ENCODE results near the gene SHCBP1. TPM values are rescaled to one million over a fixed set of nuclear protein-coding genes. Genes with fewer than 3 reads are reported as not detected.
A peak's percentile ranks its signal among the peaks of the same experiment; 100 is the strongest.

The SHCBP1 gene
- total RNA-seq, 8 experiments from 2014 or later: 0.05 to 17.1 (median 1.3) TPM

GRCh38 chr16:46591257-46591656 lies 29.9 kb downstream of the SHCBP1 start:
- no peak for ATAC-seq (replicated peaks in 6 of 8)
- Histone ChIP-seq H3K4me1 (replicated peaks in 1 of 2) (no peaks in the 10 kb centered on the region), H3K27ac (no peak overlapping the region), H3K4me3 (no peak overlapping the region)
- in situ Hi-C loops (cut with MboI; ENCODE audit: low pct_unique_long_range_greater_than_20kb in 2 of 9, low sequenced_read_pairs in 9 of 9, unreplicated experiment in 9 of 9): no loop called here
- WGBS, 10 experiments: 83% methylated on average over 1 of the region's 1 CpG; no CpG with 5 or more reads in 9 of the 10 experiments

GRCh38 chr16:46586011-46586577 lies 35.1 kb downstream of the SHCBP1 start:
- Histone ChIP-seq H3K4me3 (no peak overlapping the region), H3K4me1 (replicated peaks in 1 of 2) (no peaks in the 10 kb centered on the region), H3K27ac (no peak overlapping the region)
- ATAC-seq (replicated peaks in 6 of 8): no peak
- in situ Hi-C loops (cut with MboI; ENCODE audit: low pct_unique_long_range_greater_than_20kb in 2 of 9, low sequenced_read_pairs in 9 of 9, unreplicated experiment in 9 of 9): no loop called here

- Histone ChIP-seq H3K4me3 (no peak overlapping the region), H3K4me1 (replicated peaks in 1 of 2) (no peaks in the 10 kb centered on the region), H3K27ac (no peak overlapping the region)
- ATAC-seq (replicated peaks in 6 of 8): no peak
- WGBS, 10 experiments: 40 to 100% (median 100%) methylated on average over 1 to 2 of the region's 2 CpGs; no CpG with 5 or more reads in 5 of the 10 experiments
- in situ Hi-C loops (cut with MboI; ENCODE audit: low pct_unique_long_range_greater_than_20kb in 2 of 9, low sequenced_read_pairs in 9 of 9, unreplicated experiment in 9 of 9): no loop called here
These were observed 38.1 kb downstream of the SHCBP1 start for GRCh38 chr16:46583036-46583435.

- Histone ChIP-seq H3K27ac (no peak overlapping the region), H3K4me1 (replicated peaks in 1 of 2) (no peaks in the 10 kb centered on the region), H3K4me3 (no peak overlapping the region)
- ATAC-seq (replicated peaks in 6 of 8): no peak
- WGBS, 10 experiments: 75 to 100% (median 100%) methylated on average over 1 of the region's 1 CpG; no CpG with 5 or more reads in 4 of the 10 experiments
- in situ Hi-C loops (cut with MboI; ENCODE audit: low pct_unique_long_range_greater_than_20kb in 2 of 9, low sequenced_read_pairs in 9 of 9, unreplicated experiment in 9 of 9): no loop called here
These were observed 38.9 kb downstream of the SHCBP1 start for GRCh38 chr16:46582313-46582712.

- 60 to 100% (median 97%) methylated on average over 1 to 3 of the region's 3 CpGs; no CpG with 5 or more reads in 6 of the 10 experiments for WGBS, 10 experiments
- in situ Hi-C loops (cut with MboI; ENCODE audit: low pct_unique_long_range_greater_than_20kb in 2 of 9, low sequenced_read_pairs in 9 of 9, unreplicated experiment in 9 of 9): no loop called here
- ATAC-seq (replicated peaks in 6 of 8): no peak
These were observed 43.1 kb downstream of the SHCBP1 start for GRCh38 chr16:46577988-46578579.

GRCh38 chr16:46573834-46574159 lies 47.4 kb downstream of the SHCBP1 start:
- H3K4me3 ChIP-seq: no peak overlapping the region
- no peak overlapping the region for H3K27ac ChIP-seq
- in situ Hi-C loops (cut with MboI; ENCODE audit: low pct_unique_long_range_greater_than_20kb in 2 of 9, low sequenced_read_pairs in 9 of 9, unreplicated experiment in 9 of 9): no loop called here
- no peak for ATAC-seq (replicated peaks in 6 of 8)
- 40 to 92% (median 84%) methylated on average over 1 to 8 of the region's 13 CpGs; no CpG with 5 or more reads in 4 of the 10 experiments for whole genome bisulfite sequencing, 10 experiments
- no peaks in the 10 kb centered on the region for H3K4me1 ChIP-seq (replicated peaks in 1 of 2)

More at GRCh38 chr16:46577988-46578579, 43.1 kb downstream of the SHCBP1 start:
- Histone ChIP-seq H3K4me3 (no peak overlapping the region), H3K4me1 (replicated peaks in 1 of 2) (no peaks in the 10 kb centered on the region), H3K27ac (no peak overlapping the region)

- Histone ChIP-seq H3K4me1 (replicated peaks in 1 of 2) (no peaks in the 10 kb centered on the region), H3K4me3 (no peak overlapping the region), H3K27ac (no peak overlapping the region)
- in situ Hi-C loops (cut with MboI; ENCODE audit: low pct_unique_long_range_greater_than_20kb in 2 of 9, low sequenced_read_pairs in 9 of 9, unreplicated experiment in 9 of 9): no loop called here
- peak in 2 of 8 experiments; percentile 50 to 91 for ATAC-seq (replicated peaks in 6 of 8)
- WGBS, 10 experiments: 75 to 94% (median 84%) methylated on average over 1 to 19 of the region's 27 CpGs; no CpG with 5 or more reads in 1 of the 10 experiments
These were observed 48.0 kb downstream of the SHCBP1 start for GRCh38 chr16:46573008-46573833.

- no peaks in the 10 kb centered on the region for H3K4me1 ChIP-seq (replicated peaks in 1 of 2)
- no peak for ATAC-seq (replicated peaks in 6 of 8)
- no peak overlapping the region for H3K27ac ChIP-seq
- 20 to 79% (median 68%) methylated on average over 1 to 6 of the region's 27 CpGs; no CpG with 5 or more reads in 4 of the 10 experiments for WGBS, 10 experiments
- H3K4me3 ChIP-seq: no peak overlapping the region
- in situ Hi-C loops (cut with MboI; ENCODE audit: low pct_unique_long_range_greater_than_20kb in 2 of 9, low sequenced_read_pairs in 9 of 9, unreplicated experiment in 9 of 9): no loop called here
These were observed 51.9 kb downstream of the SHCBP1 start for GRCh38 chr16:46569231-46569735.

- WGBS, 10 experiments: 74 to 96% (median 92%) methylated on average over 9 to 15 of the region's 42 CpGs; no CpG with 5 or more reads in 4 of the 10 experiments
- Histone ChIP-seq H3K4me3 (no peak overlapping the region), H3K27ac (no peak overlapping the region), H3K4me1 (replicated peaks in 1 of 2) (no peaks in the 10 kb centered on the region)
- in situ Hi-C loops (cut with MboI; ENCODE audit: low pct_unique_long_range_greater_than_20kb in 2 of 9, low sequenced_read_pairs in 9 of 9, unreplicated experiment in 9 of 9): no loop called here
- no peak for ATAC-seq (replicated peaks in 6 of 8)
These were observed 52.5 kb downstream of the SHCBP1 start for GRCh38 chr16:46568472-46569230.

- Histone ChIP-seq H3K27ac (no peak overlapping the region), H3K4me3 (no peak overlapping the region), H3K4me1 (replicated peaks in 1 of 2) (no peaks in the 10 kb centered on the region)
- WGBS, 10 experiments: 31 to 100% (median 77%) methylated on average over 1 to 3 of the region's 3 CpGs
- in situ Hi-C loops (cut with MboI; ENCODE audit: low pct_unique_long_range_greater_than_20kb in 2 of 9, low sequenced_read_pairs in 9 of 9, unreplicated experiment in 9 of 9): no loop called here
- ATAC-seq (replicated peaks in 6 of 8): no peak
These were observed 58.2 kb downstream of the SHCBP1 start for GRCh38 chr16:46562979-46563378.

GRCh38 chr16:46558018-46558417 lies 63.2 kb downstream of the SHCBP1 start:
- no peak overlapping the region for H3K27ac ChIP-seq
- in situ Hi-C loops (cut with MboI; ENCODE audit: low pct_unique_long_range_greater_than_20kb in 2 of 9, low sequenced_read_pairs in 9 of 9, unreplicated experiment in 9 of 9): loop anchor here in 1 of 9 experiments (10.0 kb wide), 1 partner anchor 47 kb away; no protein-coding TSS in a partner anchor
- no peaks in the 10 kb centered on the region for H3K4me1 ChIP-seq (replicated peaks in 1 of 2)
- WGBS, 10 experiments: 0 to 14% (median 0%) methylated on average over 1 of the region's 1 CpG; no CpG with 5 or more reads in 4 of the 10 experiments
- ATAC-seq (replicated peaks in 6 of 8): no peak
- H3K4me3 ChIP-seq: no peak overlapping the region

- H3K4me1 ChIP-seq (replicated peaks in 1 of 2): no peaks in the 10 kb centered on the region
- no peak overlapping the region for H3K4me3 ChIP-seq
- in situ Hi-C loops (cut with MboI; ENCODE audit: low pct_unique_long_range_greater_than_20kb in 2 of 9, low sequenced_read_pairs in 9 of 9, unreplicated experiment in 9 of 9): loop anchor here in 1 of 9 experiments (10.0 kb wide), 1 partner anchor 49 kb away; no protein-coding TSS in a partner anchor
- 0 to 77% (median 29%) methylated on average over 1 to 3 of the region's 3 CpGs; no CpG with 5 or more reads in 2 of the 10 experiments for WGBS, 10 experiments
- peak in 2 of 8 experiments; percentile 57 to 77 for ATAC-seq (replicated peaks in 6 of 8)
- H3K27ac ChIP-seq: no peak overlapping the region
These were observed 65.2 kb downstream of the SHCBP1 start for GRCh38 chr16:46555951-46556350.
